HG03064 (cell line): Measurements from ENCODE around the gene KHNYN.
"Not testable (repeated sequence)": the region's sequence is repeated elsewhere in the genome, so short reads cannot be mapped to it uniquely, and the experiment has no call there.

Experiments
- ATAC-seq: cut with Tn5 transposase; IDR thresholded peaks from one replicate; pipeline ENCODE4 v1.9.1; 2021; ENCODE audit warnings: low read depth; ENCODE audit not compliant: unreplicated experiment

Gene KHNYN

DNA sequence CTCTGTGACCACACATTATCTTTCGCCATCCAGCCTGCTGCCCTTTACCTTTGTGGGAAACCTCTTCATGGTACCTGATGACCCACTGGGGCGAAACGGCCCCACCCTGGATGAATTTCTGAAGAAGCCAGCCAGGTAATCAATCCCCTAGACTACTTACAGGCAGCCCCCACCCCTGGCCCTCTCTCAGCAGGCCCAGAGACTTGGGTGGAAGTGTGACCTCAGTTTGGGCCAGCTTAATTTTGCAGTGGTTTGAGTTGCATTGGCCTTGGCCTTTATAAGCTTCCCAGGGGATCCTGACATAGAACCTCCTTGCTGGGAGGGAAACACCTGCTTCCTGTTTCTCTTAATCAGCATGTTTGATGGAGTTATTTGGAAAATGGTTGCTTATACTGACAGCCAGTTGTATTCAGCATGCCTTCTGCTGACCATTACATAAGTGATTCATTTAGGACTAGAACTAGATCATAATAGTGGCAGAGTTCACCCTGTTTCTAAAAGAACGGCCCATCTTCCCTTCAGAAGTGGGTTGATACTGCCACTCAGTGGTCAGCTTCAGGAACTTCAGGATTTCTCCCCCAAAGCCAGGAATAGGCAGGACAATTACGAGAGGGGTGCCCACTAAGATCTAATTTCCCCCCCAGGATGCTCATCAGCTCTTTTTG lies 6.7 kb downstream of the KHNYN start:
- no peak for ATAC-seq

DNA sequence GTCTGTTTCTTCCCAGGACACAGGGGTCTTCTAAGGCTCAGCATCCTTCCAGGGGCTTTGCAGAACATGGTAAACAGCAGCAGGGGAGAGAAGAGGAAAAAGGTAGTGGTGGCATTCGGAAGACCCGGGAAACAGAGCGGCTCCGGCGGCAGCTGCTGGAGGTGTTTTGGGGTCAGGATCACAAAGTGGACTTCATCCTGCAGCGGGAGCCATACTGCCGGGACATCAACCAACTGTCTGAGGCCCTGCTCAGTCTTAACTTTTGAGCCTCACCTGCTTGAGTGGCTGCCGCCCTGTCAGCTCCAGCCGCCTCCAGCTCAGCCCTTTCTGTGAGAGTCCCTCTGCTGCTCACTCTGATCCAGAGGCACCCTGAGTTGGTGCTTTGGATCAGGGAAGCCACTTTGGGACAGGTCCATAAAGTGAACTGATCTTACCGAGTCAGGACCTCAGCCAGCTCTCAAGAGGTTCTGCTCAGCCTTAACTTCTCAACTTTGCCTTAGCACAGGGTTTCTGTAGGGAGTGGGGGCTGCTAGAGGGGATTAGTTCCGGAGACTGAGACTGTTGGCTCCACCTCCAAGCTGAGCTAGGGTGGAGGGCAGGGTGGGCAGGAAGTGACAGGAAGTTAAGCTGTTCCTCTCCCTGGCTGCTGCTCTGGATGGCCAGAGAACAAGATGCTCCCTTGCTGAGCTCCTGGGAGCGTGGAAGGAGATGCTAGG lies 7.4 kb downstream of the KHNYN start:
- no peak for ATAC-seq

DNA sequence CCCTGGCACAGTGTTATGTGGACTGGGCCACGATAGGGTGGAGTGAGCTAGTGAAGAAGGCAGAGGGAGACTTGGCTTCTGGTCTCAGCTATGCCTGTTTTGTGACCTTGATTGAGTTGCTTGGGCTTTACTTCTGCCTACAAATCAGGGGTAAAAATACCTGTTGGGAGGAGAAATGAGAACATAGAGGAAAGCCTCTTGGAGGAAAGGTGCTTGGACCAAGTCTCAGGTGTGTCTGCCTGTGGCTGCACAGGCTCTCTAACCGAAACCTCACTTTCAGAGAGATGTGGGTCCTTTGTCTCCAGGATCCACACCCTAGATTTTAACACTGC lies 7.9 kb downstream of the KHNYN start:
- ATAC-seq, result no peak

DNA sequence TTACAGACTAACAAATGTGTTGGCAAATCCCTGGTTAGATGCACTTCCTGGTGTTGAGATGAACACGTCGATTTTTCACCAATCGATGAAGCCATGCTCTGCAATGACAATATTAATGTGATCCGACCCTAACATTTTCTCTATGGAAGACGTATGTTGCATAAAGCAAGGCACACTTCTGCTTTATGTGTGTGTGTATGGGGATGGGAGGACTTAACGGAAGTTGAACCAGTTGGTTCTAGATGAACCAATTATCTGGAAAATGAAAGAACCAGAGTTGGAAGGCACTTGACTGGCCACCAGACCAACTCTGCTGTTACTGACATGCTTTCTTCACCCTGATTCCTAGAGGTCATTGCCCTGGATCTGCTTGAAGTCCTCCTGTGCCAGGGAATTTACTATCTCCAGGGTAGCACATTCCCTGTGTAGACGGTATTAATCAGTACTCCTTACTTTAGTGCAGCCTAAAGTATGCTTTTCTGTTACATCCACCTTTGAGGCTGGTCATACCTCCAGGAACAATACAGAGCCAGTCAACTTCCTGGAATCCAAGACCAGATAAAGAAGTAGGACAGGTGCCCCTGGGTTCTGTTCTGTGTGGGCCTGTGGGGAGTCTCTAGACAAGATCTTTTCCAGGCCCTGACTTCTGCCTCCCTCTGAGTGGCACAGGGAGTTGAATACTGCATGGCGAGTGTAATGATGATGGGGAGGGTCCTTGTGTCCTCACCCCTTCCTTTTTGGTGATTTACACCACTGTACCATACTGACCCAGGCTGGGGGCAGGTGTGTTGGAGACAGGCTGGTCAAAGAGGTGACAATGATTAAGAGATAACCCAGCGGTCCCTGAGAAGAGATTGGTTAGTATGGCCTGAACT lies 8.7 kb downstream of the KHNYN start:
- no peak for ATAC-seq

DNA sequence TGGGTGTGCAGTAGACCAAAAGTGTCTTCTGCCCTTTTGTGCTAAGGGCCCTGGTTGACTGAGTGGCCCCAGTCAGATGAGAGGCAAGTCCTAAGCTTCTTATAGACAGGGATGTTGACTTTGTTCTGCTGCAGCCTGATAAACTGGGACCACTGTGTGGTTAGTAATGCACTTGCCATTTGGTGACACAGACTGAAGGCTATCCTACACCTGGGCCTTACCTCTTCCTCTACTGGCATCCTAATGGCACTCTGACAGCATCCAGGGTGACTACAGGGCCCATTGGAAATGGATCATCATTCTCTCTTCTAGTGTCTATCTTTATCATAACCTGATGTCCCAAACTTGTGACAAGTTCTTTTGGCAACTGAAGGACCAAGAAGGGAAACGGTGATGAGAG lies 9.5 kb downstream of the KHNYN start:
- no peak for ATAC-seq

DNA sequence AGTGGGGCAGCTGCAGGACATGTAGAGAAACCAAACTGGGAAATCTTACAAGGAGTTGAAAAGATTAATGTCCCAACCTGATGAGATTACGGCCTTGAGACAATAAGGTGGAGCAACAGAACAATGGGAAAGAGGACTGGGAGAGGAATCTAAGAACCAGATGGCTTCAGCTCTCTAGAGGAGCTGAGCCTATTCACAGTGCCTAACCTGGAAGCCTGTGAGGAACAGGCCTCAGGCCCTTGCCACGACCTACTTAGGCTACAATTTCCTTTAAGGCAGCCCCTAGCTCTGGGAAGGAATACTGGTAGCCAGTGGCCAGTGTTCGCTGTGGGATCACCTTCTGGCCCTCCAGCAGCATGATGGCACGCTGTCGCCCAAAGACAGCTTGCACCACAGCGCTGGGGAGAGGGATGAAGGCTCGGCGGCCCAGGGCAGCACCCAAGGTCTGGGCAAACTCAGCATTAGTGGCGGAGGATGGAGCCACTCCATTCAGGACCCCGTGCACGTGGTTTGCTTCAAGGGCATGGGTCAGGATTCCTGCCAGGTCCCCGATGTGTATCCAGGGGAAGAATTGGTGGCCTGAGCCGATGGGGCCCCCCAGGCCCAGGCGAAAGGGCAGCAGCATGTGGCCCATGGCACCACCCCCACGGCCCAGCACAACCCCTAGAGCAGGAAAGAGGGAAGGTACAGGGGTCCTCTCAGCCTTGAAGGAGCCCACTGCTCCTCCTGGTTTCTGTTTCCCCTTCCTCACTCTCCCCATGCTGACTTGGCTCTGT lies 10.3 kb downstream of the KHNYN start:
- no peak for ATAC-seq

DNA sequence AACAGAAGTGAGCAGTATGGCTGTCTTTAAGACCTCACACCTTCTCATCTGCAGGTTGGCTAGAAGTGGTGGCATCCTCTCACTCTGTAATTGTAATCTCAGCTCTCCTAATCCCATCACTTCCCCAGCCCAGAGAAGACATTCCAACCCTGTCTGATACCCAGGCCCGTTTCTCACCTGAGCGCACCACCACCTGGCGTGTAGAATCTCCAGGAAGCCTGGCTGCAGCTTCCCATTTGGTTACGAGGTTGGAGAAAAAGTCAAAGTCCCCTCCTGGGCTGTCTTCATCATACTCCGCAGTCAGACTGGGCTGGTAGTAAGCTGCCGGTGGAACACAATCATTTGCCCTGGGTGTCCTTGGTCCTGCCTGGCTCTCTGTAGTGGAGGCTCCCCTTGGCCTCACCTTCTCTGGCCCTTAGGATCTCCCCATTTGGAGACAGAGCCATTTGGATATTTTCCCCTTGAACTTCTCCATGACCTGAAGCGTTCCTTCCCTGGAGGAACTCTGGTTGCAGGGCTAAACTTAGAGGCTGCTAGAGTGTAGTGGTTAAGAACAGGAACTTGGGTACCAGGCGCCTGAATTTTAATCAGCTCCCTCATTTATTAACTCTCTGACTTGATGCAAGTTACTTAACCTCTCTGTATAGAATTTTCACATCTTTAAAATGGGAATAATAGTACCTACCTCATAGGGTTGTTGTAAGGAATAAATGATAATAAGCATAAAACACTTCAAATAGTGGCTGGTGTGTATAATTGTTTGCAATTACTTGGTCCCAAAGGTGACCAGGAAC lies 11.0 kb downstream of the KHNYN start:
- ATAC-seq, result no peak

DNA sequence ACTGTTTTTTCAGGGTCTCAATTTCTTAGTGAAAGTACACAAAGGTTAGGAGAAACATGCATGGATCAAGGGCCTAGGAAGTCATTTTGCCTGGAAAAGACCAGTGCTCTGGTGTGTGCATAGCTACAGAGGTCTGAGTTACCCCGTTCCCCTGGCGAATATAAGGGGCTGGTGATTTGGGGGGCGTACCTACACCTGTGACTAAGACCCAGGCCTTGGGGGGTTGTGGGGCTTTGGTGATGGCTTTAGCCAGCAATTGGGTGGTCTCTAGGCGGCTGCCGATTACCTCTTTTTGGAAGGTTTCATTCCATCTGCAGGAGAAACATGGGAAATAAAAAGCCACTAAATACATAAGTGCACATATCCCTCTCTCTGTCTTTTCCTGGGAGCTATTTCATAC lies 11.7 kb downstream of the KHNYN start:
- ATAC-seq, result no peak

DNA sequence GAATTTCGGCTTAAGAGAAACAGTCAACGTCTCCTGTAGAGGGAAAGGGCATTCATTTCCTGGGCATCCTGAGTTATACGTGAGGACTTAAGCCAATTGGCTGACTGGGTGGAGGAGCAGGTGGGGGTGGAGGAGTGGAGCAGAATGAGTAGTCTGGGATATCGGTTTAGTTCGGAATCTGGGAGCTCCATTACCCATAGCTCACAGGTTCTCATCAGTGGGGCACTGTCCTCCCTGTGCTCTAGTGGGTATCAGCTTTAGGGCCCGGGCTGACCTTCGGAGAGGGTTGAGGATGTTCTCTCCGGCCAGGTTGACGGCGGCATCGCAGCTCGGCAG lies 12.1 kb downstream of the KHNYN start:
- ATAC-seq, result no peak

DNA sequence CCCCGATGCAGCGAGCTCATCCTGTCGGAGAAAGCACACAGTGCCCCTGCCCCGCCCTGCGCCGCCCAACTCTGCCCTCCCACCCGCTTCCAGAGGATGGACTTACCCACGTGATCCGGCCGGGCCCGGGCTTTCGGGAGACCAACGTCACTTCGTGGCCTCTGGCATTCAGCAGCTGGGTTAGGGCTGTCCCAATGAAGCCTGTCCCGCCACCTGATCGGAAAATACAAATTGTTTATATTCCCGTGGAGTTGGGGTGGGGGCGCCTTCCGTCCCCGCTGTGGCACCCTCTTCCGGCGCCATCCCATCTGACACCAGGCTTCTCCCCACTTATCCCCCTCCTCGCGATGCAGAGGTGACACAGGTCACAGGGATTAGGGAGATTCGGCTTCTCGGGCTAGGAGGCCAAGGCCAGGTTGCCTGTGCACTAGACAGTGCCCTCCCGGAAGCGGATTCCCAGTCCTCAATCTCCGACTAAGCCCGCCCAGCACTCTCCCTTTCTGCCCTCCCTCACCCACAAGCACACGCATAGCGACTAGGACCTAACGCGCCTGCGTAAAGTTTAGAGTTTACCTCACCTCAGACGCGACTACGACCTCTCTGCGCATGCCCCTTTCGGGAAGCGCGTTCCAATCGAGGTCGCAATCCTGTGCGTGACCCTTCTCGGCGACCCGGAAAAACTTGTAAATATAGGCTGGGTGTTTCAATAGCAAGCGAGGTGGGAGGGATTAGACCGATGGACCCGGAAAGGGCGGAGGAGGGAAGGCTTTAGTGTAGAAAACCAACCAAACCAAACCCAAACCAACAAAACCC lies 12.7 kb downstream of the KHNYN start, which contains the start of gene SDR39U1:
Gene SDR39U1, minus strand, starts transcription at position 537 of the 813 bp plus-strand sequence. Its CDS starts 7 bp downstream, at position 530.
- peak; percentile 84 for ATAC-seq

DNA sequence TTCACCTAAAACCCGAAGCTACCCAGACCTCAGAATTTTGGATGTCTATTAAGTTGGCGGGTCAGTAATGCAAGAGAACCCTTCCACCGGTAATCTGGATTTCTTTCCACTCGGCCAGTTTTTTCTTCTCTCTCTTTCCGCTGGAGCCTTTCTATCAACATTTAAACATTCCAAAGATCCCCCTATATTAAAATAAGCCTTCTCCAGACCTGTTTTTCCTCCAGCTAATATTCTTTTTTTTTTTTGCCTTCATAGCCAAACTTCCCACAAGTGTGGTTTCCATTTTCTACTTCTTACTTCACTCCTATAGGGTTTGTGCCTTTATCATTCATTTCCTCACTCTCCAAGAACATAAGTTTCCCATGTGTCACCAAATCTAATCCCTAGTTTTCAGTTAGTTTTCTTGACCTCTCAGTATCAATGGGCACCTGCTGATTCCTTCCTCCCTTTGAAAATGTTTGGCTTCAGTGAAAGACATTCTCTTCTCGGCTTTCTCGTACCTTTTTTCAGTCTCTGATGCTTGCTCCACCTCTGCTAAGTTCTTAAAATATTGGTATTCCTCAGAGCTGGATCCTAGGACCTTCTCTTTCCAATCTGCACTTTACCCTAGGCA lies 13.4 kb downstream of the KHNYN start:
- ATAC-seq, result no peak

DNA sequence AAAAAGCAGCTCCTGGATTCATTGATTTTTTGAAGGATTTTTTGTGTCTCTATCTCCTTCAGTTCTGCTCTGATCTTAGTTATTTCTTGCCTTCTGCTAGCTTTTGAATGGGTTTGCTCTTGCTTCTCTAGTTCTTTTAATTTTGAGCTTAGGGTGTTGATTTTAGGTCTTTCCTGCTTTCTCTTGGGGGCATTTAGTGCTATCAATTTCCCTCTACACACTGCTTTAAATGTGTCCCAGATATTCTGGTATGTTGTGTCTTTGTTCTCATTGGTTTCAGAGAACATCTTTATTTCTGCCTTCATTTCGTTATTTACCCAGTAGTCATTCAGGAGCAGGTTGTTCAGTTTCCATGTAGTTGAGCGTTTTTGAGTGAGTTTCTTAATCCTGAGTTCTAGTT lies 21.1 kb downstream of the KHNYN start:
- ATAC-seq, result not testable (repeated sequence)

DNA sequence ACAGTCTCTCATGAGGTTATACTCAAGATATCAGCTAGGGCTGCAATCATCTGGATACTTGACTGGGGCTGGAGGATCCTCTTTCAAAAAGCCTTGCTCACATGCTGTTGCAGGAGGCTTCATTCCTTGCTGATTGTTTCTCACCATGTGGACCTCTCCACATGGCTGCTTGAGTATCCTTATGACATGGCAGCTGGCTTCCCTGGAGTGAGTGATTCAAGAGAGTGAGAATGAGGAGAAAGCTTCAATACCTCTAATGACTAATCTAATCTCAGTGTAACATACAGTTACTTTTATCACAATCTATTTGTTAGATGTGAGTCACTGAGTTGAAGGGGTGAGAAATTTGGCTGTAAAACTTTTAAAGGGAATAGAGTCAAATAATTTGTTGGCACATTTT lies 27.2 kb downstream of the KHNYN start:
- ATAC-seq, result no peak

DNA sequence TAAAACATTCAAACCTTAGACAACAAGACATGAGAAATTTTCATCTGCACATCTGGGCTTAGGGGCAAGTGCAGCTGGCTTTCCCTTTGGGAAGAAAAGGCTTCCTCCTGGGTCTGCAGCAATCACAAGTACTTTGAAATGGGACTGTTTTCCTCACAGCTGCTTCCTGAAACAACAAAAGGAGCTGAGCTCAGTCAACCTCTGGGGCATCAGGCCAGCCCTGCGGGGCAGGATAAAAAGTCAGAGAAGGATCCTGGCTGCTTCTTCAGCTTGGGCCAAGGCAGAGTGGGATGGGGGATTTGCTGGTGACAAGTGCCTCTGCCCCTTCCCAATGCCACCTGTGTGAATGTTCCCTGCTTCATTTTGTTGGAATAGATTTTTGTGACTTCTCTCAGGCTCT lies 29.0 kb downstream of the KHNYN start:
- ATAC-seq, result no peak

DNA sequence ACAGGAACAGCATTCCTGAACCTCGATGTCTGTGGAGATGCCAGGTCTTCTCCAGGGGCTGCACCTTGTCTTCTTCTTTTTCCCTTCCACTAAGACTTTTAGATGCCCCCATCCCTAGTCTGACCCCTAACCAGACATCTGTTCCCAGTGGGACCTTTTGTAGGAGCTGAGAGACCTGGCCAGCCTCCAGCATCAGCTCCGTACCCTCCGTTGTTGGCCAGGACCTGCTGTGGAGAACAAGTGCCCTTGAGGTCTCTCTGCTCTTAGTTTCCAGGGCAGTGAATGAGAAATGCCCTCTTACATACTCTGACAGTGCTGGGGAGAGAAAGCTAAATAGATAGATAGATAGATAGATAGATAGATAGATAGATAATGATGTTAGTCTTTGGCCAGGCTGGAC lies 29.6 kb downstream of the KHNYN start:
- ATAC-seq, result no peak

DNA sequence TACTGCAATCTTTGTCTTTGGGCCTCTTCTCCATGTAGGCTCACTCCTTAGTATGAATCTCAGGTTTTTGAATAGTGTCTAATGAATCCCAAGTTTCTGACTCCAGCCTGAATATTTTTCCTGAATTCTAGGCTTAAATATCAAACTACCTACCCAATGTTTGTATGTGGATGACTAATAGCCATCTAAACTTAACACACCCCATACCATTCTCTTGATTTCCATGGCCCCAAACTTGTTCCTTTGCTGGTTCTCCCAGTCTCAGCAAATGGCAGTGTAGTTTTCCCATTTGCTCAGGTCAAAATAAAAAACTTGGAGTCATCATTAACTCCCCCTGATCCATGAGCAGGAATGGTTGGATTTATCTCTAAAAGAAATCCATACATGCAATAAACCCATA lies 31.6 kb downstream of the KHNYN start:
- no peak for ATAC-seq

DNA sequence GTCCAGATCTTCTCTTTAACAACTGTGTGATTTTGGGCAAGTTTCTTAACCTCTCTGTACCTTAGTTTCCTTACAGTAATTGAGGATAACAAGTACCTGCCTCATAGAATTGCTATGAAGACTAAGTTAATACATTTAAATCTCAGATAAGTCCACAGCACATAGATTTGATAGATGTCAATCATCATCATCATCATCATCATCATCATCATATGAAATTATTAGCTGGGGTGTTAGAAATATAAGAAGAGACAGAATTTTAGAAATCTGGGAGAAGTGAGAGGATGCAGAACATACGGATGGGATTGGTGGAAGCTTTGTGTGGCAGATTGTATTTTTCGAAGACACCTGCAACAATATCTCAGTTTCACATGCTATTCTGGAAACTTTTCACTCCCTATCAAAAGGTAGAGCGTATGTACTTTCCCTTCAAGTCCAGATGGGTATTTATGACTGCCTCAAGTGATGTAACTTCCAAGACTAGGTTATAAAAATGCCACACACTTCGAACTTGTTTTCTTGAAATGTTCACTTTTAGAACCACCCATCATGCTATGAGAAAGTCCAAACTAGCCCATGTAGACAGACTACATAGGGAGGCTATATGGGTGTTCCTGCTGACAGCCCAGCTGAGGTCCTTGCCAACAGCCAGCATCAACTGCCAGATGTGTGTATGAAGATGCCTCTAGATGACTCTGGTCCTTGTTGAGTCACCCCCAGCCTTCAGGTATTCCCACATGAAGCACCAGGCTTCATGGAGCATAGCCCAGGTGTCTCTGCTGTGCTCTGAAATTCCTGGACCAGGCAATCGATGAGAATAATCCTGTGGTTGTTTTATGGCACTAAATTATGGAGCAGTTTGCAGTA lies 33.5 kb downstream of the KHNYN start:
- ATAC-seq, result no peak
